SU-DHL-6 (cell line): ENCODE measurements around the gene PPP6R3.

Experiments used
- H2AFZ ChIP-seq: fragments of 200-600 bp; sonication (generic); 2 replicates; pipeline ENCODE4 v1.6.1; 2014; ENCODE audit warnings: low read depth, mild to moderate bottlenecking, moderate library complexity, mixed read lengths, antibody characterized with exemption, low read length; ENCODE audit not compliant: severe bottlenecking
- H3F3A ChIP-seq: fragments of 200-600 bp; shearing (Covaris generic); 2 replicates; pipeline ENCODE4 v1.6.0; 2016; ENCODE audit warnings: antibody characterized with exemption, mild to moderate bottlenecking; ENCODE audit not compliant: insufficient read depth
- H3K27ac ChIP-seq: fragments of 200-600 bp; sonication (generic); 2 replicates; pipeline ENCODE4 v1.5.1; 2016; ENCODE audit warnings: low read depth, mild to moderate bottlenecking, low read length, moderate library complexity, mixed read lengths
- H3K27me3 ChIP-seq: fragments of 200-600 bp; sonication (generic), shearing (Covaris generic); 2 replicates; pipeline ENCODE4 v1.6.0; 2014; ENCODE audit warnings: mild to moderate bottlenecking, low read length
- H3K36me3 ChIP-seq: fragments of 200-600 bp; sonication (generic); 2 replicates; pipeline ENCODE4 v1.6.1; 2014; ENCODE audit warnings: mild to moderate bottlenecking, low read length, mixed read lengths
- H3K4me2 ChIP-seq: fragments of 300-600, 200-600 bp; shearing (Covaris generic), sonication (generic); 2 replicates; pipeline ENCODE4 v1.6.0; 2014; ENCODE audit warnings: low read length, low read depth, mild to moderate bottlenecking; ENCODE audit not compliant: poor library complexity, severe bottlenecking
- H3K4me3 ChIP-seq: fragments of 200-600 bp; sonication (generic); 2 replicates; pipeline ENCODE4 v1.5.1; 2014; ENCODE audit warnings: antibody characterized with exemption, low read length, mild to moderate bottlenecking, mixed read lengths; ENCODE audit not compliant: insufficient read depth, poor library complexity, severe bottlenecking
- H3K79me2 ChIP-seq: fragments of 200-600 bp; sonication (generic); 2 replicates; pipeline ENCODE4 v1.6.1; 2014; ENCODE audit warnings: mild to moderate bottlenecking, low read length, moderate library complexity; ENCODE audit not compliant: insufficient read depth
- H3K9ac ChIP-seq: fragments of 200-600 bp; sonication (generic); 2 replicates; pipeline ENCODE4 v1.7.0; 2014; ENCODE audit warnings: mild to moderate bottlenecking, low read length
- H3K9me2 ChIP-seq: fragments of 200-600 bp; sonication (generic); replicated peaks from 2 replicates; pipeline ENCODE4 v1.6.1; 2014; ENCODE audit warnings: low read length; ENCODE audit not compliant: insufficient read depth
- H3K9me3 ChIP-seq: fragments of 200-600 bp; sonication (generic); 2 replicates; pipeline ENCODE4 v1.6.1; 2014; ENCODE audit warnings: low read length, mixed read lengths; ENCODE audit not compliant: insufficient read depth
- H4K20me1 ChIP-seq: fragments of 200-600 bp; sonication (generic); 2 replicates; pipeline ENCODE4 v1.6.1; 2014; ENCODE audit warnings: low read depth, mild to moderate bottlenecking, antibody characterized with exemption, low read length, moderate library complexity, mixed read lengths
- EZH2phosphoT487 ChIP-seq: fragments of 200-600 bp; sonication (generic), shearing (Covaris generic); conservative IDR thresholded peaks from 2 replicates; pipeline ENCODE4 v1.6.1; 2018; ENCODE audit warnings: mild to moderate bottlenecking, antibody characterized with exemption, low read length, moderate library complexity, mixed read lengths
- TF ChIP-seq, protein P1 (sequence below): fragments of 200-600 bp; sonication (generic); IDR thresholded peaks from one replicate; pipeline ENCODE4 v1.5.1; 2017; ENCODE audit warnings: antibody characterized with exemption, mild to moderate bottlenecking, low read length, moderate library complexity; ENCODE audit not compliant: insufficient read depth, poor library complexity, severe bottlenecking

Gene PPP6R3

GRCh38 chr11:68436985-68437926 lies 23.3 kb upstream of the PPP6R3 start:
- Histone ChIP-seq H3K36me3 (no peaks in the 10 kb centered on the region), H3K27ac (no peak overlapping the region), H3K79me2 (no peaks in the 10 kb centered on the region), H3K4me2 (no peak overlapping the region), H2AFZ (no peak overlapping the region), H3K9me3 (no peaks in the 10 kb centered on the region), H4K20me1 (no peaks in the 10 kb centered on the region), H3K4me3 (no peak overlapping the region), H3K9me2 (no peaks in the 10 kb centered on the region), H3K9ac (no peak overlapping the region), H3F3A (no peaks in the 10 kb centered on the region), H3K27me3 (no peaks in the 10 kb centered on the region)
- TF ChIP-seq, protein P1, sequence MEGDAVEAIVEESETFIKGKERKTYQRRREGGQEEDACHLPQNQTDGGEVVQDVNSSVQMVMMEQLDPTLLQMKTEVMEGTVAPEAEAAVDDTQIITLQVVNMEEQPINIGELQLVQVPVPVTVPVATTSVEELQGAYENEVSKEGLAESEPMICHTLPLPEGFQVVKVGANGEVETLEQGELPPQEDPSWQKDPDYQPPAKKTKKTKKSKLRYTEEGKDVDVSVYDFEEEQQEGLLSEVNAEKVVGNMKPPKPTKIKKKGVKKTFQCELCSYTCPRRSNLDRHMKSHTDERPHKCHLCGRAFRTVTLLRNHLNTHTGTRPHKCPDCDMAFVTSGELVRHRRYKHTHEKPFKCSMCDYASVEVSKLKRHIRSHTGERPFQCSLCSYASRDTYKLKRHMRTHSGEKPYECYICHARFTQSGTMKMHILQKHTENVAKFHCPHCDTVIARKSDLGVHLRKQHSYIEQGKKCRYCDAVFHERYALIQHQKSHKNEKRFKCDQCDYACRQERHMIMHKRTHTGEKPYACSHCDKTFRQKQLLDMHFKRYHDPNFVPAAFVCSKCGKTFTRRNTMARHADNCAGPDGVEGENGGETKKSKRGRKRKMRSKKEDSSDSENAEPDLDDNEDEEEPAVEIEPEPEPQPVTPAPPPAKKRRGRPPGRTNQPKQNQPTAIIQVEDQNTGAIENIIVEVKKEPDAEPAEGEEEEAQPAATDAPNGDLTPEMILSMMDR: no peak
- no peak for TF ChIP-seq EZH2phosphoT487

DNA sequence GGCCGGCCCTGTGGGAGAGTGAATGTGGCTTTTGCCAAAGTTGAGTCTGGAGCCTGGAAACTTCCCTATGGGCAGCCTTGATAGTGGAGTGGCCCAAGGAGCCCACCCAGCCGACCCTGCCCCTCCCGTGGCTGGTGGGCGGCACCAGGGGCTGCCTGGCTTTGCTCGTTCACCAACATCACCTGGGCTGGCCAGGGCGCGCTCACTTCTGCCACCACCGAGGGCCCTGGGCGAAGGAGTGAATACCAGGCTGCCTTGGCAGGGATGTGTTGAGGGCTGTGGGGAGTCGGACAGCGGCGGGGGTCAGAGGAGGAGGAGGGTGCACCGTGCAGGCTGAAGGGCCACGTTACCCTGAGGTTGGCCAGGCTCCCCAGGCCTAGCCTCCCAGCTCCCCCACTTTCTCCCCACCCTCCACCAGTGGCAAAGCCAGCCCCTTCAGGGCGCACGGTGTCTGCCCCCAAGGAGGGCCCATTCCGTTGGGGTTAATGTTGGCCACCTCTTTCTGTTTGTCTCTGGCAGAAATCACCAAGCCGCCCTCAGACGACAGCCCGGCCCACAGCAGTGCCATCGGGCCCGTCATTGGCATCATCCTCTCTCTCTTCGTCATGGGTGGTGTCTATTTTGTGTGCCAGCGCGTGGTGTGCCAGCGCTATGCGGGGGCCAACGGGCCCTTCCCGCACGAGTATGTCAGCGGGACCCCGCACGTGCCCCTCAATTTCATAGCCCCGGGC lies 22.5 kb upstream of the PPP6R3 start:
- no peaks in the 10 kb centered on the region for H4K20me1 ChIP-seq
- TF ChIP-seq, protein P1: no peak
- TF ChIP-seq EZH2phosphoT487: no peak
- H3K9me3 ChIP-seq: no peaks in the 10 kb centered on the region
- H3K4me2 ChIP-seq: no peak overlapping the region
- no peaks in the 10 kb centered on the region for H3K27me3 ChIP-seq
- H3K9me2 ChIP-seq: no peaks in the 10 kb centered on the region
- H3F3A ChIP-seq: no peaks in the 10 kb centered on the region
- H3K9ac ChIP-seq: no peak overlapping the region
- no peaks in the 10 kb centered on the region for H3K36me3 ChIP-seq
- H3K4me3 ChIP-seq: no peak overlapping the region
- H3K27ac ChIP-seq: no peak overlapping the region
- H3K79me2 ChIP-seq: no peaks in the 10 kb centered on the region
- H2AFZ ChIP-seq: no peak overlapping the region

- no peaks in the 10 kb centered on the region for H3F3A ChIP-seq
- H3K9me3 ChIP-seq: no peaks in the 10 kb centered on the region
- no peaks in the 10 kb centered on the region for H4K20me1 ChIP-seq
- H3K27me3 ChIP-seq: no peaks in the 10 kb centered on the region
- H3K27ac ChIP-seq: no peak overlapping the region
- no peaks in the 10 kb centered on the region for H3K79me2 ChIP-seq
- no peak overlapping the region for H2AFZ ChIP-seq
- no peak overlapping the region for H3K4me2 ChIP-seq
- no peaks in the 10 kb centered on the region for H3K36me3 ChIP-seq
- no peak for TF ChIP-seq EZH2phosphoT487
- TF ChIP-seq, protein P1: no peak
- no peak overlapping the region for H3K9ac ChIP-seq
- no peaks in the 10 kb centered on the region for H3K9me2 ChIP-seq
- no peak overlapping the region for H3K4me3 ChIP-seq
These were observed 21.8 kb upstream of the PPP6R3 start for GRCh38 chr11:68438658-68439259.
